ENCODE results near the gene CLDN1. TPM values are rescaled to one million over a fixed set of nuclear protein-coding genes. Genes with fewer than 3 reads are reported as not detected.

CLDN1 gene
- total RNA-seq, 1 experiment from 2014 or later, result 1.0 TPM

DNA sequence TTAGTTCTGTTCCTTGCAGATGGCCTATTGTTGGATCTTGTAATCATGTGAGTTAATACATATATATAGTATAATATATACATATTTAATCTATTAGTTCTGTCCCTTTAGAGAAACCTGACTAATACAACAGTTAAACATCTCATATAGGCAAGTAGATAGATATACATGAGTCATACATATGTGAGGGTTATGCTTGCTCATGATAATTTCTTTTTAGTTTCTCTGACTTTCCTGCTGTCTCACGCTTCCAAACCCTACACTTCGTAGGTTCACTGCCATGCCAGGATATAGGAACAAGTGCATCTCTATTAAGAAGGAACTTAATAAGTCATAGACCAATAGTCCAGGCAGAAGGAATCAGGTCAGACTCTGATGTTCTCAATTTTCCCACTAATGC is 48.9 kb upstream of the CLDN1 start:
- no peak overlapping the region for H2AFZ ChIP-seq (ENCODE audit: low read length)
- no peak overlapping the region for H3K27ac ChIP-seq (ENCODE audit: insufficient read length, low read depth, low read length)
- no peak overlapping the region for H3K56ac ChIP-seq (ENCODE audit: insufficient read length, low read depth, low read length)
- TF ChIP-seq, protein P1, sequence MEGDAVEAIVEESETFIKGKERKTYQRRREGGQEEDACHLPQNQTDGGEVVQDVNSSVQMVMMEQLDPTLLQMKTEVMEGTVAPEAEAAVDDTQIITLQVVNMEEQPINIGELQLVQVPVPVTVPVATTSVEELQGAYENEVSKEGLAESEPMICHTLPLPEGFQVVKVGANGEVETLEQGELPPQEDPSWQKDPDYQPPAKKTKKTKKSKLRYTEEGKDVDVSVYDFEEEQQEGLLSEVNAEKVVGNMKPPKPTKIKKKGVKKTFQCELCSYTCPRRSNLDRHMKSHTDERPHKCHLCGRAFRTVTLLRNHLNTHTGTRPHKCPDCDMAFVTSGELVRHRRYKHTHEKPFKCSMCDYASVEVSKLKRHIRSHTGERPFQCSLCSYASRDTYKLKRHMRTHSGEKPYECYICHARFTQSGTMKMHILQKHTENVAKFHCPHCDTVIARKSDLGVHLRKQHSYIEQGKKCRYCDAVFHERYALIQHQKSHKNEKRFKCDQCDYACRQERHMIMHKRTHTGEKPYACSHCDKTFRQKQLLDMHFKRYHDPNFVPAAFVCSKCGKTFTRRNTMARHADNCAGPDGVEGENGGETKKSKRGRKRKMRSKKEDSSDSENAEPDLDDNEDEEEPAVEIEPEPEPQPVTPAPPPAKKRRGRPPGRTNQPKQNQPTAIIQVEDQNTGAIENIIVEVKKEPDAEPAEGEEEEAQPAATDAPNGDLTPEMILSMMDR (conservative IDR thresholded peaks at IDR 0.05), result no peak
- H3K4me2 ChIP-seq (ENCODE audit: insufficient read depth, insufficient read length, low read length), result no peak overlapping the region
- no peak overlapping the region for H3K14ac ChIP-seq (ENCODE audit: insufficient read depth, low read length)
- peaks cover 7% of the 10 kb centered on the region for H3K4me1 ChIP-seq (ENCODE audit: insufficient read depth, low read length)
- H3K9me3 ChIP-seq (ENCODE audit: control insufficient read depth, low read depth, low read length), result no peaks in the 10 kb centered on the region
- H3K9ac ChIP-seq (ENCODE audit: extremely low read depth, insufficient read length, low read length), result no peak overlapping the region
- Mint-ChIP-seq H3K27ac (no peak overlapping the region; a peak in 1 of 7 replicates), H3K36me3 (ENCODE audit: insufficient read depth in 1 of 3, low read depth in 3 of 3) (no peaks in the 10 kb centered on the region), H3K27me3 (ENCODE audit: low read depth) (no peaks in the 10 kb centered on the region), H3K9me3 (no peaks in the 10 kb centered on the region), H3K4me3 (no peak overlapping the region), H3K4me1 (peaks cover 8 to 10% of the 10 kb centered on the region in 2 experiments)
- H2BK12ac ChIP-seq (ENCODE audit: insufficient read length, low read depth, low read length), result no peak overlapping the region
- H4K8ac ChIP-seq (replicated peaks; ENCODE audit: insufficient read length, low read depth, low read length), result no peak overlapping the region
- DNase-seq, result no peak
- no CpG with 5 or more reads among the region's 2 CpGs for WGBS (ENCODE audit: extremely low coverage, insufficient read length, low lambda C conversion rate)
- no peak overlapping the region for H2BK15ac ChIP-seq (ENCODE audit: low read depth, low read length)
- no peak overlapping the region for H3K23ac ChIP-seq (ENCODE audit: insufficient read length, low read depth, low read length)
- H3K79me2 ChIP-seq (ENCODE audit: insufficient read depth, low read length), result no peaks in the 10 kb centered on the region
- no peaks in the 10 kb centered on the region for H3K79me1 ChIP-seq (ENCODE audit: insufficient read depth, low read depth, low read length, poor library complexity, severe bottlenecking)
- no peak overlapping the region for H2AK5ac ChIP-seq (ENCODE audit: insufficient read length, low read length)
- H2BK120ac ChIP-seq (ENCODE audit: low read depth, low read length, poor library complexity, severe bottlenecking), result no peak overlapping the region
- no peaks in the 10 kb centered on the region for H3K23me2 ChIP-seq (ENCODE audit: insufficient read length, low read depth, low read length, poor library complexity, severe bottlenecking)
- no peaks in the 10 kb centered on the region for H3K27me3 ChIP-seq (ENCODE audit: insufficient read depth, low read length)
- no peak overlapping the region for H2BK20ac ChIP-seq (ENCODE audit: low read depth, low read length, poor library complexity, severe bottlenecking)
- no peak overlapping the region for H3K18ac ChIP-seq (ENCODE audit: insufficient read length, low read depth, low read length)
- no peak overlapping the region for H4K91ac ChIP-seq (ENCODE audit: insufficient read length, low read depth, low read length)
- H3K4ac ChIP-seq (ENCODE audit: low read depth, low read length), result no peak overlapping the region
- H4K5ac ChIP-seq (ENCODE audit: insufficient read length, low read depth, low read length), result no peak overlapping the region
- no peak overlapping the region for H3T11ph ChIP-seq (ENCODE audit: low read length)
- H2BK5ac ChIP-seq (ENCODE audit: insufficient read length, low read length), result no peak overlapping the region
- H4K20me1 ChIP-seq (ENCODE audit: control insufficient read depth, insufficient read depth, insufficient read length), result no peaks in the 10 kb centered on the region

Data from H9 (cell line).